Activated naive CD4-positive, alpha-beta T cell treated with anti-CD3 and anti-CD28 coated beads for 36 hours (primary cell): ENCODE data around the gene LRATD1. TPM values are rescaled to one million over a fixed set of nuclear protein-coding genes. Genes with fewer than 3 reads are reported as not detected.

Source experiments
- CTCF ChIA-PET: fragments of 350-600 bp; sonication (Branson Sonifier 250); formaldehyde crosslinking; loops from one replicate; lab custom pipeline; 2021; ENCODE audit warnings: antibody characterized with exemption; lab: Charles Lee
- DNase-seq: peaks from one replicate; pipeline ENCODE4 v3.0.0-alpha.2; 2020
- H3K27ac Mint-ChIP-seq: one replicate; pipeline ENCODE4 v1.8.0; 2021; ENCODE audit warnings: mild to moderate bottlenecking, mixed read lengths
- H3K27me3 Mint-ChIP-seq: one replicate; pipeline ENCODE4 v1.8.0; 2021; ENCODE audit warnings: low read depth, mixed read lengths
- H3K36me3 Mint-ChIP-seq: one replicate; pipeline ENCODE4 v1.8.0; 2021; ENCODE audit warnings: low read depth, mixed read lengths
- H3K4me1 Mint-ChIP-seq: one replicate; pipeline ENCODE4 v1.8.0; 2021; ENCODE audit warnings: low read depth, mixed read lengths
- H3K4me3 Mint-ChIP-seq: one replicate; pipeline ENCODE4 v1.8.0; 2021; ENCODE audit warnings: mild to moderate bottlenecking, moderate library complexity, mixed read lengths
- H3K9me3 Mint-ChIP-seq: one replicate; pipeline ENCODE4 v1.8.0; 2021; ENCODE audit warnings: mixed read lengths
- intact Hi-C: fragments of 100-400 bp; cut with micrococcal nuclease; formaldehyde crosslinking; loops from one replicate; pipeline ENCODE4 v1.15.1; 2023
- total RNA-seq, 2 experiments: library from RNA; stranded (reverse); gene quantifications; one replicate each; pipeline ENCODE4 v1.2.3, GENCODE V29; 2021

Gene LRATD1
- total RNA-seq, 2 experiments from 2014 or later: not detected

DNA sequence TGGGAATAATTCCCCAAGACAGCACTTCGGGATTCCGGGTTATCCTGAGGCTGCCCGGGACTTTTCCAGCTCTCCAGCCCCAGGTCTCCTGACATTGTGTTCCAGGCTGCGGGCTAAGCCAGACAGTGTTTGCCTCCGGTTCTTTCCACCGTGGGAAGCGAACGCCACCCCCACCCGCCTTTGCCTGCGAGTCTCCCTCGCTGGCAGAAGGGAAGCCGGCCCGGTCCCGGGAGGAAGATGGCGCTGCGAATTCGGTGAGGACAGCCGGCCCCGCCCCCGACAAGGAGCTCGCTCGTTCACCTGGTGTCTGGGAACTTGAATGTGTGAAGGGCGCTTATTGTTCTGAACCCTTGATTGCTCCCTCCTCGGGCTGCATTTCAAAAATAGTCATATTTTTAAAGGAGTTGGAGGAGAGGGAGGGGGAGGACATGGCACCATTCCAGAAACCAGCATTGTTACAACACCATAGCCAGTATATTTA is 2.9 kb downstream of the LRATD1 start:
- H3K27me3 Mint-ChIP-seq: peaks cover 56% of the 10 kb centered on the region
- CTCF ChIA-PET: interaction anchor here (1.2 kb wide), 1 partner anchor 34 kb away, joined by 4 read pairs; no protein-coding TSS in a partner anchor
- no peaks in the 10 kb centered on the region for H3K4me1 Mint-ChIP-seq
- no peak overlapping the region for H3K27ac Mint-ChIP-seq
- H3K9me3 Mint-ChIP-seq: no peaks in the 10 kb centered on the region
- H3K36me3 Mint-ChIP-seq: no peaks in the 10 kb centered on the region
- no peak overlapping the region for H3K4me3 Mint-ChIP-seq
- DNase-seq: no peak
- intact Hi-C loops: loop anchor here (10.0 kb wide), 1 partner anchor 529 kb away; no protein-coding TSS in a partner anchor

DNA sequence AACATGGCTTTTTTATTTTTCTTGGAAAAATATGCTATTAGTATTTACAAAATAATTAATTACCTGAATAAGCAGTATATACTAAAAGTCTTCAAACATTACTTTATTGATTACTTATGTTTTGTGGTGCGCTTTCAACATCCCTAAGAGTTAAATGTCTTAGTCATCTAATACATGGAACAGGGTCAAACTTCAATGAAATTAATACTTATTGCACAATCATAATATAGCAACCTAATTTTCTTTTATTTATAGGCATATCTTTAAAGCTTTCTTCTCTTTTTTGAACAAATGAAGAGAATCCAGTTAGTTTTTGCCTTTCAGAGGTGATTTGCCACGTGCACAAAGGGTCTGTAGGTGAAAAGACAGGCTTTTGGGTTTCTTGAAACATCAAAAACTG is 6.0 kb downstream of the LRATD1 start:
- CTCF ChIA-PET: no interaction called here
- H3K36me3 Mint-ChIP-seq: no peaks in the 10 kb centered on the region
- H3K4me3 Mint-ChIP-seq: no peak overlapping the region

GRCh38 chr2:14641116-14641515 is 8.6 kb downstream of the LRATD1 start:
- DNase-seq: no peak
- peaks cover 17% of the 10 kb centered on the region for H3K27me3 Mint-ChIP-seq
- intact Hi-C loops: no loop called here

More for the DNA sequence above, 6.0 kb downstream of the LRATD1 start:
- no peak overlapping the region for H3K27ac Mint-ChIP-seq
- no peaks in the 10 kb centered on the region for H3K9me3 Mint-ChIP-seq
- DNase-seq: no peak
- peaks cover 33% of the 10 kb centered on the region for H3K27me3 Mint-ChIP-seq
- intact Hi-C loops: loop anchor here (10.0 kb wide), 1 partner anchor 526 kb away; no protein-coding TSS in a partner anchor
- no peaks in the 10 kb centered on the region for H3K4me1 Mint-ChIP-seq

DNA sequence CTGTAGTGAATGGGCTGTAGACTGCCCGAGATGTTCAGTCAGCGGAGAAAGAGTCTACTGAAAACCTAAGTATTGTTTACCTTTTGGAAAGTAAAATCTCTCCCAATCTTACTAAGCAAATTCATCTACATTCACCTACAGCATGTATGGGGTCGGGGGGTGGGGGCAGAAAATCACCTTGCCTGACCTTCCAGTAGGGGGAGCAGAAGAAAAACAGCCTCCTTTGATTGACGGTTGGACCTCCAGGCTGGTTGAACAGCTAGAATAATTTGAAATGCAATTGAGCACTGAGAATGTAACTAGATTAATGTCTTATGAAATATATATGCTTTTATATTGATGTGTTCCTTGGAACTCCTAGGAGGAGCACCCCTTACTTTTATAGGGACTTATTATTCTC is 10.0 kb downstream of the LRATD1 start:
- Mint-ChIP-seq H3K9me3 (no peaks in the 10 kb centered on the region), H3K36me3 (no peaks in the 10 kb centered on the region), H3K27ac (no peak overlapping the region), H3K27me3 (peaks cover 5% of the 10 kb centered on the region), H3K4me3 (no peak overlapping the region), H3K4me1 (no peaks in the 10 kb centered on the region)
- intact Hi-C loops: no loop called here
- CTCF ChIA-PET: no interaction called here
- DNase-seq: no peak

More at GRCh38 chr2:14641116-14641515, 8.6 kb downstream of the LRATD1 start:
- no peak overlapping the region for H3K4me3 Mint-ChIP-seq
- H3K27ac Mint-ChIP-seq: no peak overlapping the region
- no peaks in the 10 kb centered on the region for H3K36me3 Mint-ChIP-seq
- H3K9me3 Mint-ChIP-seq: no peaks in the 10 kb centered on the region
- H3K4me1 Mint-ChIP-seq: no peaks in the 10 kb centered on the region
- CTCF ChIA-PET: no interaction called here

DNA sequence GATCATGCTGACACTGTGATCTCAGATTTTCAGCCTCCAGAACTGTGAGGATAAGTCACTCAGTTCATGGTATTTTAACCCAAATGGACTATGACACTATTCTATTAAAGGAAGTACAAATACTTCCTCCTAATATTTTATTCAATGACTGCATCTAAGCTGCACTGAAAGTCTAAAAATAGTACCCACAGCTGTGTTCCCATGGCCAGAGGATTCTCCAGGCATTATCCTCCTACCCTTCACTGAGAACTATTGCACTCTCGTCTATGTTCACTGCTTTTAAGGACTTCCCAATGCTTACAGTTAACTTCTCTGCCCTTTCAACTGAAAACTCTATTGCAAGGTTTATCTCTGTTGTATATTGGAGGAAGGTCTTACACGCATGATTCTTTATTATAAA is 15.2 kb downstream of the LRATD1 start:
- H3K9me3 Mint-ChIP-seq: no peaks in the 10 kb centered on the region

GRCh38 chr2:14650066-14650465 is 17.5 kb downstream of the LRATD1 start:
- CTCF ChIA-PET: interaction anchor here (0.6 kb wide), 1 partner anchor 1273 kb away, joined by 3 read pairs; no protein-coding TSS in a partner anchor
- DNase-seq: no peak
- Mint-ChIP-seq H3K4me1 (no peaks in the 10 kb centered on the region), H3K36me3 (no peaks in the 10 kb centered on the region), H3K27me3 (no peaks in the 10 kb centered on the region), H3K27ac (no peak overlapping the region), H3K4me3 (no peak overlapping the region), H3K9me3 (no peaks in the 10 kb centered on the region)
- intact Hi-C loops: no loop called here

More for the DNA sequence above, 15.2 kb downstream of the LRATD1 start:
- no peak for DNase-seq
- intact Hi-C loops: no loop called here
- Mint-ChIP-seq H3K27ac (no peak overlapping the region), H3K36me3 (no peaks in the 10 kb centered on the region), H3K4me3 (no peak overlapping the region), H3K4me1 (no peaks in the 10 kb centered on the region), H3K27me3 (no peaks in the 10 kb centered on the region)
- CTCF ChIA-PET: no interaction called here

- no peaks in the 10 kb centered on the region for H3K4me1 Mint-ChIP-seq
- DNase-seq: no peak
Measured at GRCh38 chr2:14654835-14655282, 22.3 kb downstream of the LRATD1 start.

GRCh38 chr2:14656146-14656545 is 23.6 kb downstream of the LRATD1 start:
- intact Hi-C loops: no loop called here
- no peaks in the 10 kb centered on the region for H3K4me1 Mint-ChIP-seq
- CTCF ChIA-PET: no interaction called here
- H3K36me3 Mint-ChIP-seq: no peaks in the 10 kb centered on the region
- no peaks in the 10 kb centered on the region for H3K27me3 Mint-ChIP-seq
- no peak overlapping the region for H3K27ac Mint-ChIP-seq
- H3K4me3 Mint-ChIP-seq: no peak overlapping the region
- no peak for DNase-seq
- no peaks in the 10 kb centered on the region for H3K9me3 Mint-ChIP-seq

More at GRCh38 chr2:14654835-14655282, 22.3 kb downstream of the LRATD1 start:
- Mint-ChIP-seq H3K27ac (no peak overlapping the region), H3K36me3 (no peaks in the 10 kb centered on the region), H3K4me3 (no peak overlapping the region), H3K9me3 (no peaks in the 10 kb centered on the region), H3K27me3 (no peaks in the 10 kb centered on the region)
- intact Hi-C loops: no loop called here
- CTCF ChIA-PET: no interaction called here

GRCh38 chr2:14661163-14661562 is 28.6 kb downstream of the LRATD1 start:
- H3K36me3 Mint-ChIP-seq: no peaks in the 10 kb centered on the region

DNA sequence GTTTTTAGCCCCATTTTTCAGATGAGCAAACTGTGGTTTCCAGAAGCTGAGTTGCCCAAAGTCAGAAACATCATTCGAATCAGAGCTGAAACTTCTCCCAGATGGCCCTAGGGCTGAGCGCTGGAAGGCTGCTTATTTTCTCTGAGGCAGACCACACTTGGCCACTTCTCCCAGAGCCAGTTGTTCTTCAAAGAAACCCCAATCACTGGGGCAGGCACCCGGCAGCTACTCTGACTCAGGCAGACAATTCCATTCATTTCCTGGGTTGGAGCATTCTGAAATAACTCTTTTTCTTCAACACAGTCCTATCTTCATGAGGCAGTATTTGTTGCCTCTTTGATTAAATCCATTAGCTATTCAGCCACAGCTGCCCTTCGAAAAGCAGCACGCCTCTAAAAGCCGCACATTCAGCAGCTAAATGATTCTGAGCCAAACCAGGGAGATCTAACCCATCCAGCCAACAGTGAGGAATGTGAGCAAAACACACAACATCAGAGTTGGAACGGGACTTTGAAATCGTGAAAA is 40.9 kb downstream of the LRATD1 start:
- Mint-ChIP-seq H3K27me3 (no peaks in the 10 kb centered on the region), H3K27ac (no peak overlapping the region), H3K36me3 (no peaks in the 10 kb centered on the region), H3K4me3 (no peak overlapping the region), H3K9me3 (peaks cover 1% of the 10 kb centered on the region), H3K4me1 (no peaks in the 10 kb centered on the region)
- no peak for DNase-seq
- CTCF ChIA-PET: no interaction called here
- intact Hi-C loops: no loop called here

More at GRCh38 chr2:14661163-14661562, 28.6 kb downstream of the LRATD1 start:
- peaks cover 2% of the 10 kb centered on the region for H3K9me3 Mint-ChIP-seq
- DNase-seq: no peak
- H3K4me3 Mint-ChIP-seq: no peak overlapping the region
- H3K27ac Mint-ChIP-seq: no peak overlapping the region
- H3K27me3 Mint-ChIP-seq: no peaks in the 10 kb centered on the region
- no peaks in the 10 kb centered on the region for H3K4me1 Mint-ChIP-seq
- intact Hi-C loops: no loop called here
- CTCF ChIA-PET: interaction anchor here (0.6 kb wide), 1 partner anchor 8 kb away, joined by 5 read pairs; no protein-coding TSS in a partner anchor

- intact Hi-C loops: no loop called here
- Mint-ChIP-seq H3K4me3 (no peak overlapping the region), H3K36me3 (no peaks in the 10 kb centered on the region), H3K4me1 (no peaks in the 10 kb centered on the region), H3K9me3 (peaks cover 1% of the 10 kb centered on the region), H3K27ac (no peak overlapping the region), H3K27me3 (no peaks in the 10 kb centered on the region)
- no peak for DNase-seq
- CTCF ChIA-PET: no interaction called here
Measured at GRCh38 chr2:14675489-14675888, 43.0 kb downstream of the LRATD1 start.

- CTCF ChIA-PET: no interaction called here
- no peaks in the 10 kb centered on the region for H3K4me1 Mint-ChIP-seq
- no peaks in the 10 kb centered on the region for H3K27me3 Mint-ChIP-seq
- DNase-seq: no peak
- H3K36me3 Mint-ChIP-seq: no peaks in the 10 kb centered on the region
- intact Hi-C loops: no loop called here
- no peak overlapping the region for H3K27ac Mint-ChIP-seq
- peaks cover 1% of the 10 kb centered on the region for H3K9me3 Mint-ChIP-seq
- H3K4me3 Mint-ChIP-seq: no peak overlapping the region
Measured at GRCh38 chr2:14676371-14676770, 43.9 kb downstream of the LRATD1 start.

DNA sequence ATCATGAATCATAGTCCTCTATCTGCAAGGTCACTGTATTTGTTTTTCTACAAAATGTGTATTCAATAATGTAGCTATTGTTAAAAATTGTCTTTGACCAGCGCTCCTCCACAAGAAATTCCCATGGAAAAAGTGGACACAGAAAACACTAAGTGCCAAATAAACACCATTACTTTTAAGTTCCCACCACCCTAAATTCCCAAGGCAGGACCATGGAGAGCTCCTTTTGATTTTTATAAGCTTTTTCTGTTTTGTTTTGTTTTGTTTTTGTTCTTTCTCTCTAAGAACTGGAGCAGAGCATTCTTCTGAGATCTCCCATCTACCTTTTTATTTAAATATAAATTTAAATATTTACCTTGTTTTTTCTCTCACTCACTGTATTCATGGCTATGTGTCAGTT is 44.5 kb downstream of the LRATD1 start:
- no peak for DNase-seq
- Mint-ChIP-seq H3K4me3 (no peak overlapping the region), H3K27me3 (no peaks in the 10 kb centered on the region), H3K9me3 (peaks cover 1% of the 10 kb centered on the region), H3K36me3 (no peaks in the 10 kb centered on the region), H3K4me1 (no peaks in the 10 kb centered on the region), H3K27ac (no peak overlapping the region)
- CTCF ChIA-PET: no interaction called here
- intact Hi-C loops: no loop called here
